ENCODE results near the gene KIAA0408. TPM values are rescaled to one million over a fixed set of nuclear protein-coding genes. Genes with fewer than 3 reads are reported as not detected.
"Not testable (repeated sequence)": the region's sequence is repeated elsewhere in the genome, so short reads cannot be mapped to it uniquely, and the experiment has no call there.

Gene KIAA0408
- polyA plus RNA-seq, 1 donor, result 4.4 TPM

GRCh38 chr6:127413123-127413522, 46.1 kb downstream of the KIAA0408 start:
- DNase-seq, result not testable (repeated sequence)

GRCh38 chr6:127412016-127412415, 47.2 kb downstream of the KIAA0408 start:
- DNase-seq, result not testable (repeated sequence)

Other genes starting within 250 kb of the KIAA0408 start
- 106 TPM for gene RNF146, start 192.5 kb downstream of the KIAA0408 start, polyA plus RNA-seq (ENCODE audit: insufficient read length)
- 102 TPM for gene ECHDC1, start 115.8 kb downstream of the KIAA0408 start, polyA plus RNA-seq (ENCODE audit: insufficient read length)
- gene C6orf58, start 117.8 kb upstream of the KIAA0408 start, polyA plus RNA-seq (ENCODE audit: insufficient read length), result 1.2 TPM